ENCODE results near the gene MGRN1.

Gene MGRN1

GRCh38 chr16:4689864-4690704 is 65.5 kb downstream of the MGRN1 start:
- no peak for DNase-seq

GRCh38 chr16:4690946-4691665 is 66.5 kb downstream of the MGRN1 start:
- DNase-seq, result no peak

- DNase-seq, result no peak
These were observed 67.2 kb downstream of the MGRN1 start for GRCh38 chr16:4691666-4692412.

DNA sequence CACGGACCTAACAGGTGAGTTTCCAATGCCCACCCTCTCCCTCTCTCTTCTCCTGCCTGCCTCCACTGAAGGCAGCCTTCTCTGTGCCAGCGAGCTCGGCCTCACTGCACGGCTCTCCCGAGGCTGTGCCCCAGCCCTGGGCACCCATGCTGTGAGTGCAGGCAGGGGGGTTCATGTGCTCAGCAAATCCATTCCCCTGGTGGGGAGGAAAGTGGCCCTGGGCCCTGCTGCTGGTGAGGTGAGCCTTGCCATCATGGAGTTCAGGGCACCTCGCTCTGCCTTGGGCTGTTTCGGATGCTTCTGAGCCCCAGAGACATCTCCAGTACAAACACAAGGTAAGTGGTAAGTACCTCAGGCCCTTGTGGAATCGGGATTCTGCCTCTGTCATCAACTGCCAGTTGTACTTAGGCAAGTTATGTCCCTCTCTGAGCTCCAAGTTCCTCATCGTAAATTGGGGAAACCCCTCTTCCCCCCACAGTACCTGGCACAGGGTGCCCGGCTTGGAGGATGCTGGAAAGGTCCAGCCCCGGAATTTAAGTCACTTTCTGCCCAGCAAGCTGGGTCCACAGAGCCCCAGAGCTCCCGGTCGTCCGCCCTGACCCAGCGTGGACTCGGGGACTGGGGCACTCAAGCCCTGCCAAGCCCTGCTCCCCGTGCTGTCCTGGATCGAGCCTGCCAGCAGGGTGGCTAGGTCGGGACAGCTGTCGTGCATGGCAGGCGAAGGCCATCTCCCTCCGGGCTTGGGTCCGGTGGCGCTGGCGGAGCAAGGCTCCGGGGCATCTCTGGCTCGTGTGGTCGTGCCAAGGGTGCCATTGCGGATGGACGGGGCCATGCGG is 68.1 kb downstream of the MGRN1 start:
- DNase-seq, result no peak

DNA sequence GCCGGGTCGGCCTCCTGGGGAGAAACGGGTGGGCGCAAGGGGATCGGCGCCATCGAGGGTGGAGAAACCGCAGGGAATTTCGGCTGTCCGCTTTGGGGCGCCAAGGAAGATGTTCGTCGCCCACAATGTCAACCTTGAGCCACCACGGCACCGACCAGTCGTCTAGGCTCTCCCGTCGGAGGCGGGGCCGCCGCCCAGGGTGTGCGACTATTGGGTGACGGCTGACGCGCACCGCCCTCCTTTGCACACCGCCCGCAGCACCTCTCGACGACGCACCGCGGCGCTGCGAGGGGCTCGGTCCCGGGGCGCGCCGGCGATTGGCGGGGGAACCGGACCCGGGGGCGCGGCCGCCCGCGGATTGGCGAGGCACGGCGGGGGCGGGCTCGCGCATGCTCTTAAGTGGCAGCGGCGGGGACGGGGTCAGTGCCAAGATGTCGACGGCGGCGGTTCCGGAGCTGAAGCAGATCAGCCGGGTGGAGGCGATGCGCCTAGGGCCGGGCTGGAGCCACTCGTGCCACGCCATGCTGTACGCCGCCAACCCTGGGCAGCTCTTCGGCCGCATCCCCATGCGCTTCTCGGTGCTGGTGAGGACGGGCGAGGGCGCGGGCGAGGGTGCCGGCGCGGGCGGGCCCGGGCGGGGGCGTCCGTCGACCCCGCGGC is 68.8 kb downstream of the MGRN1 start, which contains the start of gene NUDT16L1:
Gene NUDT16L1 (plus strand): TSS at position 267 of the 660 bp plus-strand sequence. CDS start 165 bp downstream, at position 432.
- DNase-seq, result peak; percentile 95

DNA sequence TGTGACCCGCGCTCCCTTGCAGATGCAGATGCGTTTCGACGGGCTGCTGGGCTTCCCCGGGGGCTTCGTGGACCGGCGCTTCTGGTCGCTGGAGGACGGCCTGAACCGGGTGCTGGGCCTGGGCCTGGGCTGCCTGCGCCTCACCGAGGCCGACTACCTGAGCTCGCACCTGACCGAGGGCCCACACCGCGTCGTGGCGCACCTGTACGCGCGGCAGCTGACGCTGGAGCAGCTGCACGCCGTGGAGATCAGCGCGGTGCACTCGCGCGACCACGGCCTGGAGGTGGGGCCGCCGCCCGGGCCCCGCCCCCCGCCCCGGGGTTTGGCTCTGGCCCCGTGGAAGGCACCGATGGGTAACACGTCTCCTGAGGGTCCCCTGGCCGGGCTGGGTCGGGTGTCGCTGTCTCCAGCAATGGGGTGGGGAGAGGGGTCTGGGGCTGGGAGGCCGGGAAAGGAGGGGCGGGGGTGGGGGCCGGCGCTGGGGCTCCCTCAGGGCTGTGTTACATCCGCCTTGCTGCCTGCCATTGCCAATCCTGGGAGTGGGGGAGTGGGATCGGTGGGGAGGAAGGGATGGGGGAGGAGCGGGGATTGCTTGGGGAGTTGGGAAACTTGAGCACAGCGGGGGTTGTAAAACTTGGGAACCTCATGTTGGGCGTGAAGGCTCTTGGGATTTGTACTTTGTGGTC is 69.5 kb downstream of the MGRN1 start:
- no peak for DNase-seq

GRCh38 chr16:4694642-4695451 is 70.2 kb downstream of the MGRN1 start:
- no peak for DNase-seq

GRCh38 chr16:4695473-4696171 is 71.0 kb downstream of the MGRN1 start:
- DNase-seq, result no peak

DNA sequence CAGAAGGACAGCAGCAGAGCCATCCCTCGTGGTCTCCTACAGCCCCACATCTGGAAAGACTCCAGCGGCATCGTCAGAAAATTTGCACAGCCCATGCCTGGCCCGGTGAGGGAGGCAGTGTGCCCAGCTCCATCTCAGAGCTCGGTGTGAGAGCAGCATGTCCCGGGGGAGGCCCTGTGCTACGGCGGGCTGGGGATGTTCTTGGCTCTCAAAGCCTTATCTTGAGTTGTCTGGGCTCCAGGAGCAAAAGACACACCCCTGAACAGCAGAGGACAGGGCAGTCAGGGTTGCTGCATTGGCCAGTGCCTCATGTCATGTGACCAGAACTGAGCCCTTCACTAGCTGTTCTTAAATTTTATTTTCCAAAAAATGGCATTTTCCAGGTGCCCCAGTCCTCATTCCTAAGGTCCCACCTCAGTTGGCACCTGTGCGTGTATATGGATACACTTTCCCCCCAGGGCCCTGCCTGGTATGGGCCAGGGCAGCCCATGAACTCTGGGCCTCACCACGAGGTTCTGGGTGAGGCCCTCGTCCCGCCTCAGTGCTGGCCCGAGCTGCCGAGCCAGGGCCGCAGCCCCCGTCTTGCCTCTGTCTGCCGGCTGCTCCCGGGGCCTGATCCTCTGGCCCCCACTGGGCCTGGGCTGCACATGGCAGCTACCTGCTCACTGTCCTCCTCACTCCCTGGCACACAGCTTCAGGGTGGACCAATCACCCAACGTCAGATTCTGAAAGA is 71.7 kb downstream of the MGRN1 start:
- DNase-seq, result no peak

DNA sequence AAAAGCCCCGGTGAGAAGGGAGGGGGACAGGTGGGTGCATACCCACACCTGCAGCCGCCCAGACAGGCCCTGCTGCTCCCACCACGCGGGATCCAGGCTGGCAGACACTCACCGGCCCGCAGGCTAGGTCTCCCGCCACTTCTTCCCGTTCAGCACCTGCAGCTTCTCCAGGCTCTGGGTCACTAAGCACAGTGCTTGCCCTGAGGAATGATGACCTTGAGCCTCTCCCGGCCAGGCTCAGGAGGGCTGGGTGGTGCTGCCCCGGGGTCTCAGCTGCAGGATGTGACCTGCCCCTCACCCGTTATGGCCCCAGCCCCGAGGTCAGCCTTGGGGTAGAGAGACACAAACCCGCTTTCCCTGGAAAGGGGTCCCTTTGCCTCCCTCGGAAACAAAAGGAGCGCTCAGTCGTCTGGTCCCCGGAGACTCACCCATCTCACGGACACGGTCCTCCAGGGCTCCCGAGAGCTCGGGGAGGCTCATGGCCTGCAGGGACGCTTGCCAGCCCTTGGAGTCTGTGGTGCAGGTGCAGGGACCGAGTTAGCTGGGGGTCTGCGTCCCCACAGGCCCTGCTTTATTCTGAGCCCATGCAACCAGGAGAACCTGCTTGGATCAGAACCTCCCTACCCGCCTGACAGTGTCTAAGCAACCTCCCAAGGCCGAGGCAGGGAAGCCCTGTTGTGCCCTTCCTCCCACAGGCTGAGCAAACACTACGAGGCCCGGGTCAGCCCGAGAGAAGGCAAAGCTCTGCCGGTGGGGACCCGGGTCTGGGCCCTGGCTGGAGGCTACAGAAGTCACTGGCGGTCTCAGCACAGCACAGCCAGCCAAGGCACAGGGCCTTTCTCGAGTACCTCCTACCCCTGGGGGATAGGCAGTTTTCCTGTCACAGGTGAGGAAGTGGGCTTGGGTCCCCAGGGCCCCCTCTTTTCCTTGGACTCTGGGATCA is 72.5 kb downstream of the MGRN1 start:
- DNase-seq, result no peak

GRCh38 chr16:4697848-4698291 is 73.2 kb downstream of the MGRN1 start:
- DNase-seq, result no peak

DNA sequence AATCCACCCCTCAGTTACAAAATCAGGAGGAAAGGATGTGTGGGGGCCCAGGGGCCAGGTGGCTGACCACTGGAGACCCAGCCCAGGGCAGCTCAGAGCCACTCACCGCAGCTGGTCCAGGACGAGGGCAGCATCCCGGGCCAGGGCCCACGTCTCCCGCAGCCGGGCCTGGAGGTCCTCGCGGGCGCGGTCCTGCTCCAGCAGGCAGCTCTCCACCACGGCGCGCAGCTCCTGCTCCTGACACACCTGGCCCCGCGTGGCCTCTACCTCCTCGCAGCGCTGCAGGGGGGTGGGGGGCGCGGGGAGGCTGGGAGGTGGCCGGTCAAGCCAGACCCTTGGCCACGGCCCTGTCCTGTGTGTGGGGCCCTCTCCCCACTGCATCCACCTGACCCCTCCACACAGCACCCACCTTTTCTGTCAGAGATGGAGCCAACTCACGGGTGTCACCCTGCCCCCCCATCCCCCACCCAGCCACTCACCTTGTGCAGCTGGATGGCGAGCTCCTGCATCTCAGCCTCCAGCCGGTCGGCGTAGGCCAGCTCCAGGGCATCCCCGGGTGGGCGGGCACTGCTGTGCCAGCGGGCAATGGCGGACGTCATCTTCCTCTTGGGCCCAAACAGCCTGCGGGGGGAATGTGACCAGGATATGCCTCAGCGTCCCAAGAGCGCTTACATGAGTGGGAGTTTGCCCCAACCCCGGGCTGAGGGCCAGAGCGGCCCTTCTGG is 73.9 kb downstream of the MGRN1 start:
- no peak for DNase-seq

GRCh38 chr16:4699046-4699556 is 74.5 kb downstream of the MGRN1 start:
- DNase-seq, result no peak

- no peak for DNase-seq
These were observed 75.9 kb downstream of the MGRN1 start for GRCh38 chr16:4700380-4700996.

DNA sequence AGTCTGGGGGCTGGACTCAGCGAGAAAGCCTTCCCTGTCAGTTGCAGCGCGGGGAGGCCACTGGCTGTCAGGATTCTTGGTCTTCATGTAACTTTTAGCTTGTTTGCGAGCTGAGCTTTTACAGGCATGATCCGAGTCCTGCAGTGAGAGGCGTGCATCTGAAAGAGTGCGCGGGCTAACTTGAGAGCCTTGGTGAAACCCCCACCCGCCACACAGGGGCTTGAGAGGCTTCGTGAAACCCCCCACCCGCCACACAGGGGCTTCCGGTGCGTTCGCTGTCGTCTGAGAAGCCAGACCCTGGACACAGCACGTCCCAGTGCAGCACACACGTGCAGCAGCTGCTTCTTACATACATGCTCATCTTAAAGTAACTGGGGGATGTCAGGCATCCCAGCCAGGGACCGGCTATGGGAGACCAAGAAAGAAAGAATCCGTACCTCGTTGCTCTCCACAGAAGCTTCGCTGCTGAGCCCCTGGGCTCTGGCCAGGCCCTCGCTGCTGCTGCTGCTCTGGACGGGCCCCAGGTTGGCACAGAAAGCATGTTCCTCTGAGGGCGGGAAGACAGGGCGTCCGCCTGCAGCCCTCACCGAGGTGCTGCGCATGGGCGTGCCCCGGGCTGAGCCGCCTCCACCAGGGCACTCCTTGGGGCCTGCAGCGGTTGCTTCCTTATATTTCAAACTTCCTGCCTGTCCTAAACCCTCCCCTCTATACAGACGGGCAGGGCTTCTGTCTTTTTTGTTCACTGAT is 76.5 kb downstream of the MGRN1 start:
- no peak for DNase-seq
